ENCODE measurements around the gene MID1.

MID1 gene

GRCh38 chrX:10545882-10546281 is 74.5 kb downstream of the MID1 start:
- H3K4me3 ChIP-seq (ENCODE audit: low read length) = no peak overlapping the region
- DNase-seq (ENCODE audit: low read depth, low spot score) = no peak

GRCh38 chrX:10542586-10542985 is 77.8 kb downstream of the MID1 start:
- H3K4me3 ChIP-seq (ENCODE audit: low read length) = no peak overlapping the region
- no peak for DNase-seq (ENCODE audit: low read depth, low spot score)

- DNase-seq (ENCODE audit: low read depth, low spot score) = no peak
- H3K4me3 ChIP-seq (ENCODE audit: low read length) = no peak overlapping the region
Observed at GRCh38 chrX:10538831-10539230, 81.6 kb downstream of the MID1 start.

GRCh38 chrX:10537308-10537707 is 83.1 kb downstream of the MID1 start:
- no peak for DNase-seq (ENCODE audit: low read depth, low spot score)
- no peak overlapping the region for H3K4me3 ChIP-seq (ENCODE audit: low read length)

GRCh38 chrX:10536744-10537143 is 83.6 kb downstream of the MID1 start:
- no peak overlapping the region for H3K4me3 ChIP-seq (ENCODE audit: low read length)
- no peak for DNase-seq (ENCODE audit: low read depth, low spot score)

GRCh38 chrX:10534611-10535010 is 85.8 kb downstream of the MID1 start:
- H3K4me3 ChIP-seq (ENCODE audit: low read length) = no peak overlapping the region
- no peak for DNase-seq (ENCODE audit: low read depth, low spot score)

DNA sequence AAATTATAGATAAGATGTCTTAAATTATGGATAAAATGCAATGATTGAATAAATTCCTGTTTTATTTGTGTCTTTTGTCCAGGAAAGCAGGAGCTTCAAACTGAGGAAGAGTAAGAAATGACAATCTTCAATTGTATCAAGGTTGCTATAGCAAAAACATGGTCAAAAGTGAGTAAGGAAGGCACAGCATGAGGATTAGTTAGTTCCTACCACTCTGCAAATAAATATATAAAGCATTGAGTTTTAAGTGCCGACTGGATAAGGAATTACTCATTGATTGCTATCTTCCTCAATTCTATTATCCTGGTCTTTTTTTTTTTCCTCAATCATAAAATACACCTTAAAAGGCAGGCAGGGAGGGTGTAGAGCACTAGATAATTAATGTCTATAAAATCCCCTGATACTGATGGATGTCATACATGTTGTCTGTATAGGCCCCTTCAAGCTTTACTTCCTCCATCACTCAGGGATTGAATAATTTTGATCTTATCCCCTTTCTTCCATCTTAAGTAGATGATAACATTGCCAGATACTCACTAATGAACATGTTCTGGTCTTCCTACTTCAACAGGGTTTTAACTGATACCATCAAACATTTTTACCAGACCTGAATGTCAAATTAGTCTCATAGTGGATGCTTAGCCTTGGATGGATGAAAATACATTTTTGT is 86.6 kb downstream of the MID1 start:
- no peak overlapping the region for H3K4me3 ChIP-seq (ENCODE audit: low read length)
- DNase-seq (ENCODE audit: low read depth, low spot score) = no peak

GRCh38 chrX:10531927-10532326 is 88.5 kb downstream of the MID1 start:
- DNase-seq (ENCODE audit: low read depth, low spot score) = no peak
- H3K4me3 ChIP-seq (ENCODE audit: low read length) = no peak overlapping the region

GRCh38 chrX:10529344-10529743 is 91.0 kb downstream of the MID1 start:
- no peak for DNase-seq (ENCODE audit: low read depth, low spot score)
- no peak overlapping the region for H3K4me3 ChIP-seq (ENCODE audit: low read length)

DNA sequence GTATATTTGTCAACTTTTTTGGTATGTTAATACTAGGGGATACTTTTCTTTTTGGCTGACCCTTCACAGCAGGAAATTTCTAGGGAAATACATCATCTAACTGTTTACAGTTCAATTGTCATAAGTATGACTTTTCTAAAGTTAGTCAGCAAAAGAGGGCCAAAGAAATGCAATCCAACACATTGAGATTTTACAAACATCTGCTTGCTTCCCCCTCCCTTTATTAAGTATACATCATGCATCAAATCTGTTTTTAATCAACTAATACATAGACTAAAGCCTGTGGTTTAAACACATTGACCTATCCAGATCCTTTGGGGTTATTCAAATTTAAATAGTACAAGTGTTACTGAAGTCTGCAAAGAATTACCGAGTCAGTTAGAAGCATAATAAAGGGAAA is 93.9 kb downstream of the MID1 start:
- DNase-seq (ENCODE audit: low read depth, low spot score) = no peak
- H3K4me3 ChIP-seq (ENCODE audit: low read length) = no peak overlapping the region

GRCh38 chrX:10525381-10526120 is 94.8 kb downstream of the MID1 start:
- no peak for DNase-seq (ENCODE audit: low read depth, low spot score)
- H3K4me3 ChIP-seq (ENCODE audit: low read length) = no peak overlapping the region

DNA sequence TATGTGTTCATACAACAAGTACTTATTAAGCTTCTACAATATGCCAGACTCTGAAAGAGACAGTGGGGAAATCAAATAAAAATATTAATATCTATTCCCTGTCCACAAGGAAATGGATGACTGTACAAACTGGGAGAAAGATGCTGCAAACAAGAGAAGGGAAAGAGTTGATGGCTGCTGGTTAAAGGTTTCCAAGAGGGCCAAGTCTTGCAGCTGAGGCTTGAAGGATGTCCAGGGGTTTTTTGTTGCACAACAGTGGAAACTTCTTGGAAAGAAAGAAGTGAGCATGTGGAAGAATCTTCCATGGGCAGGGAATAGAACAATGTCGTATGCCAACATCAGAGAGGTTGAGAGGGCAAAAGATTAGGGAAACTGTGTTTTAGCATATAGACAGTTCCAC is 95.8 kb downstream of the MID1 start:
- DNase-seq (ENCODE audit: low read depth, low spot score) = no peak
- no peak overlapping the region for H3K4me3 ChIP-seq (ENCODE audit: low read length)

DNA sequence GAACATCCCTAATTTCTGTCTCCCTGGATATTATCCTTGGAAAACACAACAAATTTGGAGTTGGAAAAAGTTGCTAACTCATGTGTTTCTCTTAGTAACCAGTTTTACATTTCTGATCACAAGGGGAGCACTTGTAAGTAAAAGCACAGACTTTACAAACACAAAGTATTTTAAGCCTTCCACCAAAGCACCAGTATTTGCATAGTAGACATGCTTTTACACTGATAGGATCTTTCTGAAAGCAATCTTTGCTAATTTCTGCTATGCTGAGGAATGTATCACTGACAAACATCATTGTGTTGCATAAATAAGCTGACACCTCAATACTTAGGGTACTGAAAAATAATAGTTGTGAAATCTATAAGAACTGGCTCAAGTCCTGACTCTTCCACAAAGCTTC is 100.6 kb downstream of the MID1 start:
- no peak overlapping the region for H3K4me3 ChIP-seq (ENCODE audit: low read length)
- DNase-seq (ENCODE audit: low read depth, low spot score) = no peak

DNA sequence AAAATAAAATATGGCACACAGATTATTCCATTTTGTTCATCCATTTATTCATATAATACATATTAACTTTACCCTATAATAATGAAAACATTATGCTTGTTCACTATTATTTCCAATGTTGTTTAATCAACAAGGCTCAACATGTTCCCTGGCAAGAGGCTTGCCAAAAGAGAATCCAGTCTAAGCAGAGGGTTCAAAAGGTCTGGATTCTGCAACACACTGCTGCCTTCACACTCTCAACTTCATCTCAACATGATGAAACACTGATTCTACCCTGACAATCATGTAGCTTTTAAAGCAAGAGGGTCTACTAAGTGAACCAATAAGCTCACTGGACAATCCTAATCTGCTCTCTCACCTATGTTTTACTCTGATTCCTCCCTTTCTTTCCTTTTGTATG is 101.1 kb downstream of the MID1 start:
- DNase-seq (ENCODE audit: low read depth, low spot score) = no peak
- no peak overlapping the region for H3K4me3 ChIP-seq (ENCODE audit: low read length)

DNA sequence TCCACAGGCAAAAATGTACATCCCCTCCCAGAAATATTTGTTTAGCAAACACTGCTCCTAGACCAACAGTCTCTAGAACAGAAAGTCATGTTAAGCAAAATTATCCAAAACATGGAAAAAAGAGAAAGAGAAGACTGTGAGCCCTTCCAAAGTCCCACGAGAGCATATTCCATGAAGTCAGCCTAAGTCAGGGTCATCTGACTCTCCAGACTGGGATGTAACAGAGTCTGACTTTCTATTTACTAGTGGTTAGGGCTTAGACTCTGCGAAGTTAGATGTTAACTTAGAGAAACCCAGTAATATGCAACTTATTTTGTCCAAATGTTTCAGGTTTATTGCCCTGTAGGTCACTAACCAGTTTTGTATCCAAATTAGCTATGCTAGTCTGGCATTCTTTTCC is 102.3 kb downstream of the MID1 start:
- H3K4me3 ChIP-seq (ENCODE audit: low read length) = no peak overlapping the region
- no peak for DNase-seq (ENCODE audit: low read depth, low spot score)

DNA sequence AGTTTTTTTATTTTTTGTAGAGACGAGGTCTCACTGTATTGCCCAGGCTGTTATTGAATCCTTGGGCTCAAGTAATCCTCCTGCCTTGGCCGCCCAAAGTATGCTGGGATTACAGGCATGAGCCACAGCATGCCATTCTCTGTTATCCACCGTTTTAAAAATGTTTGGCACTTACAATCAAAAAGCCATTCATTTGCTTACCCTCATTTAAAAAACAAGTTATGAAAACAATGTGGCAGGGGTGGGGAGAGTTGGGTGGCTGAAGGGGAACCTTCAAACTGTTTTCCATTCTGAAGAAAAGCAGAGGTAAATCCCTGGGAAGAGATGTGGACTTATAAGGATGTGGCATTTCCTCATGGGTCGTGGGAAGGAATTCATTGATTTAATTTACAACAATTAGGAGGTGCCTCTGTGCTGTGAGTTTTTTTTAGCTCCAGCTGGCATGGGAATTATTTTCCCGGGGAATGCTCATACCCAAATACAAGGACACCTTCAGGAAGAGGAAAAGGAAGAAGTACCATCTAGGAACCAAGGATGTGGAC is 103.5 kb downstream of the MID1 start:
- no peak overlapping the region for H3K4me3 ChIP-seq (ENCODE audit: low read length)
- DNase-seq (ENCODE audit: low read depth, low spot score) = no peak

- DNase-seq (ENCODE audit: low read depth, low spot score) = no peak
- no peak overlapping the region for H3K4me3 ChIP-seq (ENCODE audit: low read length)
Observed at GRCh38 chrX:10514891-10515290, 105.5 kb downstream of the MID1 start.

DNA sequence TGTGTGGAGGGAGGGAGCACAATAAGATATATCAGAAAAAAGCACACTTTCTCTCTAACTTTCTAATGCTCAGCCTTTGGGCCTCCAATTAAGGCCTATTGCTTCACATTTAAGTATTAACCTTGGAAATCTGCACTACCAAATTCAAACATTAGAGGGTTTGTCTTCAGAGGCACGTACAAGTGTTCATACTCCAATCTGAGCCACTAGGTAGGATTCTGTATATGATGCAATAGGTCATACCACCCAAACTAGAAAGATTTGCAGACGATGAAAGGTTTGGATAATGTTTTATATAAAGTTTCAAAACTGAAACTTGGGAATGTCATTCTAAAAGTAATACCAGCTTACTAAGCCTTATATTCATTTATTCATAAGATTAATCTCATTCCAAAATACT is 106.4 kb downstream of the MID1 start:
- DNase-seq (ENCODE audit: low read depth, low spot score) = peak; percentile 5

GRCh38 chrX:10512741-10513140 is 107.6 kb downstream of the MID1 start:
- no peak overlapping the region for H3K4me3 ChIP-seq (ENCODE audit: low read length)
- no peak for DNase-seq (ENCODE audit: low read depth, low spot score)

More for the DNA sequence above, 106.4 kb downstream of the MID1 start:
- H3K4me3 ChIP-seq (ENCODE audit: low read length) = no peak overlapping the region

- no peak overlapping the region for H3K4me3 ChIP-seq (ENCODE audit: low read length)
- no peak for DNase-seq (ENCODE audit: low read depth, low spot score)
Observed at GRCh38 chrX:10512258-10512657, 108.1 kb downstream of the MID1 start.

- H3K4me3 ChIP-seq (ENCODE audit: low read length) = no peak overlapping the region
- DNase-seq (ENCODE audit: low read depth, low spot score) = no peak
Observed at GRCh38 chrX:10509397-10509796, 111.0 kb downstream of the MID1 start.
